GM21529 (cell line): ENCODE measurements around the gene DOCK10.
A peak's percentile ranks its signal among the peaks of the same experiment; 100 is the strongest.

Source experiments
- ATAC-seq: cut with Tn5 transposase; IDR thresholded peaks from one replicate; pipeline ENCODE4 v1.9.1; 2021; ENCODE audit not compliant: unreplicated experiment

Gene DOCK10

DNA sequence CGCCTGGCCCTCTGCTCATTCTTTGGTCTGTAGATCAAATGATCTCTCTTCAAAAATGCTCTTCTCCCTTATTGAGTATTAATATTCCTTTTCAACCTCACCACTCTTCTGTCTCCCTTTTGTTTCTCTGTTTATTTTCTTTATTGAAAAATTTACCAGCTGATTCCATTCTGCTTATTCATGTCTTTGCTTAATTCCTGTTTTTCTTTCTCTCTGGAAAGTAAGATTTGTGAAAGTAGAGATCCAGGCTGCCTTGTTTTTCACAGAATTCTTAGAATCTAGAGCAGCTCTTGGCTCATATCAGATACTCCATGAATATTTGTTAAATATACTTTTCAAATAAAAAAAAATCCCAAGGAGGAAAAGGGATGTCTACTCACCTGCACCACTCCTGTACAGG, 157.0 kb downstream of the DOCK10 start:
- no peak for ATAC-seq

DNA sequence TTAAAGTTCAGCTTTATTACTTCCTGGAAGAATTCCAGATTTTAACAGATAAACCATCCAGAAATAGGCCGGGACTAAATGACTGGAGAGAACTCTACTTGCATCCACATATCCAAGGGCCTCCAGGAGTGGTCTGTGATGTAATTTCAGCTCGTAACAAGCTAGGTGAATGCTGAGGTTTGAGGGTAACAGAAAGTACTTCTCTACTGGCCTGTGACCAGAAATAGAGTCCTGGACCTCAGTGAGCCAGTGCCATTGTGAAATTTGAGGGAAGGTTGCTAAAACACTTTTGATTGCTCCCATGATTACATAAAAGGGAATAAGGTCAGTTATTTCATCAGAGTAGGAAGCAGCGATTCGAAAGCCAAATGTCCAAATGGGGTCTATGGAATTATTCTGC, 158.1 kb downstream of the DOCK10 start:
- no peak for ATAC-seq

DNA sequence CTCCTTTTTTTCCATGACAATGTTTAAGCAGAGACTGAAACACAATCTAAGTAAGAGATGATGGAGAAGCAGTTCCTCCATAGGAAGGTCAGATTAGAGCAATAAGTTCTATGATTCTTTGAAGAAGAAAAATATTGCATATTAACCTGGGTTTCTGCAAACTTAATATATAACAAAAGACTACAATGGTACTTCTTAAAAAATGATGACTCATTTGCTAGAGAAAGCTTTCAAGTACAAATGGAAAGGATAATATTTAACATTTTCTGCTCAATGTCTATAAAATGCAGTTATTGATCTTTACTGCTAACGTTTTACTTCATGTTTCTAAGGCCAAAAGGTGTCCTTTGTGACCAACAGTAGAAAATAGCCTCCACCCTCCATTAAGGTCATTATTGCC, 158.6 kb downstream of the DOCK10 start:
- no peak for ATAC-seq

DNA sequence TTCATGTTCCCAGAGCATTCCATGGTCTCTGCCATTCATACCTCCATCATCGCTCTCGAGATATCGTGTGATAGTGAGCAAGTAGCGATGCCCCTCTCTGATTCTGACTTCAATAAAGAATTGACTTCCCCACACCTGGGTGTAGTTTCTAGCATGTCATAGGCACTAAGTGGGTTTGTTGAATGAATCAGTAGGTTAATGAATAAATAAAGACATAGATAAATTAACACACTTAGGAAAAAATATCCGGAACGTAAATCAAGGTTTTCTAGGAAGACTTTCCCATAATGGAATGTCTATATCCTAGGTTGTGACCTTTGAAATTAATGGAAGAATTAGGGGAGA, 159.1 kb downstream of the DOCK10 start:
- ATAC-seq = no peak

DNA sequence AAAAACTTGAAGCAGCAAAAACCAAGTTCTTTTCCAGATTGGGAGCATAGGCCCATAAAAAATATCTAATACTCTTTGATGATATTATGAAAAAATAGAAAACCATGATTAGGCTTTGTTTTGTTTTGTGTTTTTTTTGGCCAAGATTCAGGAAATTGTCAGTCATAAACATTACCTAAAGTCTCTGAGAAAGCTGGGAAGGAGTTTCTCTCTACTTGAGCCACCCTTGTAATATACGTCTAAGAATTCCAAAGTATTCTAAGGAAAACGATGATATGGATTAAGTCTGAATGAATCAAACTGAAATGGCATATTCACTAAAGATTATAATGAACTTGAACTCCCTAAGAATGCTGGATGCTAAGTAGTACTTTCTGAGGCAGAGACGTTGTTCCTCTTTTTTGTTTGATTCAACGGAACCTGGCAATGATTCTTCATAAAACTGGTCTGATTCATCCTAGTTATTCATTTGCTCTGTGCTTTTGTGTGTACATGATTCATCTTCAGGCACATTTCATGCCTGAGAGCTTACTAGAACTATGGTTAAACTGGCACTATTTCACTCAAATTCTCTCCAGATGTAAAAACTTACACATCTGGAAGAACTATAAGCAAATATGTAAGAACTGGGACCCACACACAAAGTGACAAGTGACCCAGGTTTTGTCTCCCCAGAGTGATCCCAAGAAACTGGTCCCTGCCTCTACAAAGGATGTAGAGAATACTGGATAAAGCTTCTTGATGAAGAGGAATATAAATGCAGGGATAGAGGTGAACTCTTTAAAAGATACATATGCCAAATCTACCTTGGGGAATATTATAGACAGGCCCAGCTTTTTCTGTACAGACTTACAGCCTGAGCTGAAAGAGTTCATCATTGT, 159.7 kb downstream of the DOCK10 start:
- ATAC-seq = no peak

DNA sequence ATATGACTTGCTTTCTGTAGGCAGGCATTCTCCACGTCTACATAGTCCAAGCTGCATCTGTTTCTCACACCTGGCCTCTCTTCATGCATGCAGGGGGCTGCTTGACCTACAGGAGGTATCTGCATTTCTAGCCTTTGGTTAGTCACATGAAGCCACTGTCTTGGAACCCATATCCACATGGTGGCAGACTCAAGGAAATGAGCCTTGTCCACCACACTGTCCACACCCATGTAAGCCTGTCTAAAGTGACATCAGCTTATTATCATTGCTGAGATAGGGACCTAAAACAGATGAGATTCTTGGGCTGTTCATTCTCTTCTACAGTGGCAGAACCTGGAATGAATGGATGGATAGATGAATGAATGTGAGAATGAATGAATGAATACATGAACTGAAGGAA, 160.4 kb downstream of the DOCK10 start:
- no peak for ATAC-seq

DNA sequence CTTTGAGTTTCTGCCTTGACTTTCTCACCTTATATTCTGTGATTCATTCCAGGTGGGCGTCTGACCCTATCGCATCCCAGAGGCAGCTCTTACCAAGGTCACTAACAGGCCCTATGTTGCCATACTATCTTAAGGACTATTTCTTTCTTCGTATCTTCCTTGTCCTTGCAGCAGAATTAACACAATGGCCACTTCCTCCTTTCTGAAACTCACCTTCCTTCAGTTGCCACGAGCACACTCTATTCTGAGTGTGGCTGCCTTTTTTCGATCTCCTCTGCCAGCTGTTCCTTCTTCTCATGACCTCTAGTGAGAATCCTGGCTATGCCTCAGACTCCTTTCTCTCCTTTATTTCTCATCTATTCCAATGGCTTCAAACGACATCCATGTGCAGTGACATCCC, 165.7 kb downstream of the DOCK10 start:
- no peak for ATAC-seq

DNA sequence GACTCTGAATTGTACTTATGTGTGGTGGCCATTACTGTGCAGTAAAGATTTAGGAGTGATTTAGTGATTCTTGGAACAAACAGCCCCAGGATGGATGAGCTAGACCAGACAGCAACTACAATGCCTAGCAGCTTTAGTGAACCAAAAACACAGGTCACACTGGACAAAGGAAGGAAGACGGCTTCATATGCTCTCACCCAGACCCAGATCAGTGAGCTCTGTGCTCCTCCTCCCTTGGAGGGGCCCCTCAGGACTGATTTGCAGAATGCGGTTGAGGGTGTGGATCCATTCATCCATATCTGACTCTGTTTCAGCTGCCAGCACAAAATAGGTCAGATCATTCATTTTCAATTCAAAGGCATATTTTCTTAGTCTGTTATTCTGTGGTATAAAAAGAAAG, 166.4 kb downstream of the DOCK10 start:
- peak; percentile 73 for ATAC-seq

DNA sequence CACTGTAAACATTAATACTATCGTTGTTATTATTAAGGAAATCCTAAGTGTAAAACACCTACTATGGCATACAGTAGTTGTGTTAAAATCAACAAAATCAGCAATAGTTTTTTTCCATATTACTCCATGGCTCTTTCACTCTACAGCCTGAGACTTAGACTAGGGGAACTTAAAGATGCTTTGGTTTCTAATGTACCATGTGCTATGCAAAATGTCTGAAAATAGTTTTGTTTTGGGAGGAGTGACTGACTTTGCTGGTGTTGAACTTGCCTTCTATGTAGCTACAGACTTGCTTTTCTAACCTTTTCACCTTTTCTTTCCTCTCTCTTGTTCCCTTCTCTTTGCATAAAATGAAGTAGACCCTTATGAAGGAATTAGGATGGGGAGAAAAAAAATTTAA, 167.1 kb downstream of the DOCK10 start:
- ATAC-seq = no peak

DNA sequence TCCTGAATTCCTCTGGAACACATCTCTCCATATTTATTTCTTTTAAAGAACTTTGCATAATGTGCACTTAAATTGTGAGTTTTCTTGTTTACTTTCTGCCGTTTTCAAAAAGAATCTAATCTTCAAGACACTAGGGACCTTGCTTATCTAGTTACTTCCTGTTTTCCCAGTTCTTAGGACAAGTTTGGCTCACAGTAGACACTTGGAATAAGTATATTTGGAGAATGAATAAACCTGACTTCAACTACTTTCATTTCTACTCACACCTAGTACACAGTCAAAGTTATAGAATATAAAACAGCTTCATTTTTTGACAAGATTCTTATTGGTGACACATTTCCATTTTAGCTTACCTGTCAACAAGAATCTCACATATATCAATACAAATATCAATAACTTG, 170.5 kb downstream of the DOCK10 start:
- ATAC-seq = no peak

DNA sequence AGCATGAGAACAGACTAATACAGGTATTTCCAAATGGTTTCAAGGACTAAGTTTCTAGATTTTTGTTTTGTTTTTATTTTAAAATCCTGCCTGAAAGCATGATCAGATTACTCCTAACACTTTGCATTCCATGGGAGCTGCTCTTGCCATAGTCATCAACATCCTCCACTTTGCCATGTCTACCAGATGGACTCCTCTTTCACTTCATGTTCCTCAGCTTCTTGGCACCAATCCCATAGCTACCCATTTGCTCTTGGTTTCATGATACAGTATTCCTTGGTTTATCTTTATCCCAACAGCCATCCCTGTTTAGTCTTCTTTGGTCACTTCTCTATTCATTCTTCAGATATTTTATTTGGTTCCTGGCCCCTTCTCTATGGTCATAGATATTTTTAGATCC, 171.9 kb downstream of the DOCK10 start:
- ATAC-seq = no peak

DNA sequence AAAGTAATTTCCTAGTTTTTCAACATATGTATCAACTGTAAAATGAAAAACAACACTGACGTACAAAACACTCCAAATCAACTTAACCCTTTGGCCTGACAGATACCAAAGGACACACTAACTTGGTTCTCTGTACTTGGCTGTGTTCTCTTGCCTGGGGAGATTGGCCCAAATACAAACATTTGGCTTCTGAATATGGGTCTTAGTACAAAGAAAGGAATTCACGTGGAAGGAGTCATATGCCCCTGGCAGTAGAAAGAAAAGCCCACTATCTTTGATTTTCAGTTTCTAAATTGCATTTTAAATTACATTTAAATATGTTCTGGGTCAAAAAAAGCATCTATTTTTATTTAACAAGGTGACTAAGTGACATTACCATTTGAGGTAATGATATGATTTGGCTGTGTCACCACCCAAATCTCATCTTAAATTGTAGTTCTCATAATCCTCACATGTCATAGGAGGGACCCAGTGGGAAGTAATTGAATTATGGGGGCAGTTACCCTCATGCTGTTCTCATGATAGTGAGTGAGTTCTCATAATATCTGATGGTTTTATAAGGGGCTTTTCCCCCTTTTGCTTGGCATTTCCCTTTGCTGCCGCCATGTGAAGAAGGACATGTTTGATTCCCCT, 172.6 kb downstream of the DOCK10 start:
- ATAC-seq = no peak

DNA sequence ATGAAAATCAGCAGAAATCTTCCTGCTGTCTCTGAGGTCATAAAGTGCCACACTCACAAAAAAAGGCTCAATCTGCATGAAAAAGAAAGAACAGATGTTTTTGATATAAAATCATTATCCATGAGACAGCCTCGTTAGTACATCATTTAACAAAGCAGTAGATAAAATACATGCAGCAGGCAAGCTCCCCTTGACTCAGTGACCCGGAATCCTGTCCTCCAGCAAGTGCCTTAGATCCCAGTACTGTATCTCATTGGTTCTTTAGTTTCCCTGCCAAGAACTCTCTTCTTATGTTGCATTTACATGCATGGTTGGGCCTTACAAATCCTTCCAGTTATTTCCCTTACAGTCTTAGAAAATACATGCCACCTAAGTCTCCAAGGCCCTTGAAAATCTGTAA, 177.3 kb downstream of the DOCK10 start:
- no peak for ATAC-seq

DNA sequence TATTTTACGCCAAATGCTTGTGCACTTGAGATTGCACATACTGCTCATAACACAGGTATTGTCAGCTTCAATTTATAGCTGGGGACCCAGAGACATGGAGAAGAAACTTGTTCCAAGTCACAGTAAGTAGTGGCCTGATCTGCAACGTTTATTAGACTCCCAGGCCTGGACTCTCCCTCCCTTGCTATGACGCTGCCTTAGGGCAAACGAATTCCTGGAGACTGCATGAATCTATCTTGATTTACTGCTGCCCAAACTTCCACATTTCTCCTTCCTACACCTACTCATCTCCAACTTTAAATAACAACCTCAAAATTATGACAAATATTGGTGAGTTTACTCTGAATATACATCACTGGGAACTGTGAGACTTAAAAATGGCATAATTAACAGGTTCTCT, 181.0 kb downstream of the DOCK10 start:
- no peak for ATAC-seq

DNA sequence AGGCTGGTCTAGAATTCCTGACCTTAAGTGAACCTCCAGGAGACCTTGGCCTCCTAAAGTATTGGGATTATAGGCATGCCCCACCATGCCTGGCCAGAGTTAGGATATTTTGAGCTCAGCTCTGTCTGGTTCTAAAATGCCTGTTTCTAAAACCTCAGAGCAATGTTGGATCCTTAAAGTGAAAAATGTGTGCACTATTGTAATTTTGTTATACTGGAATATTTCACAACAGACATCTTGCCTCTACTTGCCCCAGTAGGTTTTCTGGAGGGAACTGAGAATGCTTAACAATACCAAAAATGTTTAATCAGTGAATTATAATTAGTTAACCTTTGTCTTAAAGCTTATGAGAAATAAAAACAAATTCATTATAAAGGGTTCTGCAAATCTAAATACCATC, 181.5 kb downstream of the DOCK10 start:
- no peak for ATAC-seq

DNA sequence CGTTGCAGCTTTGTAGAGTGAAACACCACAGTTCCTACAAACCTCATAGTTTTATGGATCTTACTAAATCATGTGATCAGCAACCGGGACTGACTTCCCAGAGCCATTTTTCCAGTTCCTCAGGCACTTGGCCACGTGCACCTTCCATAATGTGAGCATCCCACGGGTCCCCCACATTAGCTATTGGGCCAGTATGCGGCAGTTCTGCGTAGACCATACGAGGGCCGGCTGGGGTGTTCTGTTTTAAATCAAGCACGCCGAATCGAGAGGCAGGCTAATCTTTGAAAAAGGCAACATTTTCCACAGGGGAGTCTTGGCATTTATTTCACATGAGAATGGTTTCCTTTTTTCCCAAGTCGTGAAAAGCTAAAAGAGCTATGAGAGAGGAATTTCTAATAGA, 190.5 kb downstream of the DOCK10 start:
- no peak for ATAC-seq

DNA sequence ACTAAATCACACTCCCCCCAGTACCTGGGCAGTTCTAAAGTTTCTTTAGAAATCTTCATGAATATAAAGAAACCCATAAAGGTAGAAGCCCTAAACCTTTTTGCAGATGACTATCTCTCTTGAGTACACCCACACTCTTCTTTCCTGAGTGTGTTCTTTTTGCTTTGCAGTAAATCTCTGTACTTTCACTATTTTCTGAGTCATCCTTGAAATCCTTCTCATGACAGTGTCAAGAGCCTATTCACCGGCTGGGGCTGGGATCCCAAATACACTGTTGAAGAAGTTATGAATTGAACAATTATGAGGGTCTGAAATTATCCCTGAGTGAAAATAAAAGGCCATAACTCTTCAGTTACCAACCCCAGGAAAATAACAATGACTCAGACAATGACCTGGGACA, 192.2 kb downstream of the DOCK10 start:
- no peak for ATAC-seq

DNA sequence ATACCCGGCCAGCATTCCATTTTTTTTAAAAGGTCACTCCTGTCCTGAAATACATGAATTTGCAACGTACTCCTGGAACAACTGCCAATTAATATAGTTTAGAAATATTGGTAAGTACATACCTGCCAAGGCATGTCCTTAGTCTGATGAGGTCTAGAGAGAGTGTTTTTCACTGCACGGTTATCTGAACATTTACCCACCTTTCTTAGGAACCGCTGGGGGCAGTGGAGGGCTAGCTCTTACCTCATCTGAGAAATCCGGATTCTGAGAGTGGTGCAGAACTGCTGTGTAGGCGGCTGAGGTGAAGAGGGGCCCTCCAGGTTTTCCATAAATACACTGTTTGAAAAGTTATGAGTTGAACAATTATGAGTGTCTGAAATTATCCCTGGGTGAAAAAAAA, 193.0 kb downstream of the DOCK10 start:
- no peak for ATAC-seq

DNA sequence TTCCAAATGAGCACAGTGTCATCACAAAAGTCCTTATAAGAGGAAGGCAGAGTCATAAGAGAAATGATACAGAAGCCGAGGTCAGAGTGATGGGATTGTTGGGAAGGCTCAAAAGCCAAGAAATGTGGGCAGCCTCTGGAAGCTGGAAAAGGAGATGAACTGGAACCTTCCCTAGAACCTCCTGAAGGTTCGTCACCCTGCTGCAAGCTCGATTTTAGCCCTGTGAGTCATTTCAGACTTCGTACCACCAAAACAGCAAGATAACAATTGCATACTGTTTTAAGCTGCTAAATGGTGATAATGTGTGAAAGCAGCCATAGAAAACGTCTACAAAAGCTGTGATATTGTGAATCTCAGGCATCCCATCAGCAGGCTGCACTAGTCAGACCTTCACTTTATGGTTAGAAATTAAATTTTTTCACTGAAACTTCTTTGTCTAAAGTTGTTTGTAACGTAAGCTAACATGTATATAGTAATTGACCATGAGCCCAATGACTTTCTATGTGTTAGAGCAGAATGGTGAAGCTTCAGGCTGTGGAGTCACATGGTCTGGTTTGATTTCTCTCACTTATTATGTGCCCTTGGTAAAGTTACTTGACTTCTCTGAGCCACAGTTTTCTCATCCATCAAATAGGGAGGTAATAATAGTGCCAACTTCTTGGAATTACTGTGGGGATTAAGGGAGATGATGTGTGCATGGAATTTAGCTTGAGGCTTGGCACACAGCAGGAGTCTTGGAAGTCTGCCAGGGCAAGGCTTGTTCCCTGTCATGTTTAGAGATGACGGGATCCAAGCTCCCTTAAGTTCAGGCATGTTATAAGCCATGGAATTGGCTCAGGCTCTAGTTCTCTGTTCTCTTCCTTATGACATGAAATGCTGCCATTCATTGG, 194.1 kb downstream of the DOCK10 start:
- ATAC-seq = no peak

DNA sequence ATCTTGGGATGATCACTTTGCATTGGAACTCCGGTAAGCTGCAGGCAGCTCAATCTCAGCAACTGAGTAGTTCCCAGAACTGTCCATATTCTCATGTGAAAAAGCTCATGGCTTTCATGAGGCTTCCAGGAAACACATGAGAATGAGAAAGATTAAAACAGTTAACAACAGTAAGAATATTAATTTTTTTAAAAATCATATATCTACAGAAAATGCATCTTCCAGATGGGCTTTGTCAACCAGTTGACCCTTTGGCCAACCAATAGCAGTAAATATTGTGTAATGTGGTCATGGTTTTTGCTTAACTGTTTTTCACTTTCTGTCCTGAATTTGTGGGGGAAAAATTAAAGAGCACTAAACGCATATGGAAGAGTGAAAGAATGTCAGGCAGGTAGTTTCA, 194.9 kb downstream of the DOCK10 start:
- ATAC-seq = no peak

DNA sequence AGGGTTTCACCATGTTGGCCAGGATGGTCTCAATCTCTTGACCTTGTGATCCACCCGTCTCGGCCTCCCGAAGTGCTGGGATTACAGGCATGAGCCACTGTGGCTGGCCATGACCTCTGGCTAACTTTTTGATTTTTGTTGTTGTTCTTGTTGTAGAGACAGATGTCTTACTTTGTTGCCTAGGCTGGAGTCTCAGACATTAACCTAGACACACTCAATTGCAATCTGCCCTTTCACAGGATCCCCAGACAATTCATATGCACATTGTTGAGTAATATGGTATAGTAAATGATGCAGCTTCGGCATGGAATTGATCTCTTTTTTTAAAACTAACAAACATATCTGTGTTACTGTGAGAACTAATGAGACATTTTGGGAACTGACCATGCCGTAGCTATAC, 195.6 kb downstream of the DOCK10 start:
- ATAC-seq = no peak

DNA sequence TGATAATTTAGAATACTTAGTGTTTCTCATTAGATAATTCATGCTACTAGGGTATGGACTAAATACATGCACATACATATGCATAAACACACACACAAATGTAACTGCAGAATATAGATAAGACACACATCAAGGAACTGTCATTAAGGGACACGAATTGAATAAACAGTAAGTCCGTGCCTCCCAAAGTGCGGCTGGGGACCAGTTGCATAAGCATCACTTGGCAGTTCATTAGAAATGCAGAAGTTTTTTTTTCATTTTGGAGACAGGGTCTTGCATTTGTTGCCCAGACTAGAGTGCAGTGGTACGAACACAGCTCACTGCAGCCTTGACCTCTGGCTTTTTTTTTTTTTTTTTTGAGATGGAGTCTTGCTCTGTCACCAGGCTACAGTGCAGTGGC, 196.1 kb downstream of the DOCK10 start:
- no peak for ATAC-seq
